HG02588 (cell line): Measurements from ENCODE around the gene TMTC2.

Experiments
- ATAC-seq: cut with Tn5 transposase; IDR thresholded peaks from one replicate; pipeline ENCODE4 v1.9.1; 2021; ENCODE audit warnings: mild to moderate bottlenecking, moderate library complexity; ENCODE audit not compliant: unreplicated experiment

TMTC2 gene

DNA sequence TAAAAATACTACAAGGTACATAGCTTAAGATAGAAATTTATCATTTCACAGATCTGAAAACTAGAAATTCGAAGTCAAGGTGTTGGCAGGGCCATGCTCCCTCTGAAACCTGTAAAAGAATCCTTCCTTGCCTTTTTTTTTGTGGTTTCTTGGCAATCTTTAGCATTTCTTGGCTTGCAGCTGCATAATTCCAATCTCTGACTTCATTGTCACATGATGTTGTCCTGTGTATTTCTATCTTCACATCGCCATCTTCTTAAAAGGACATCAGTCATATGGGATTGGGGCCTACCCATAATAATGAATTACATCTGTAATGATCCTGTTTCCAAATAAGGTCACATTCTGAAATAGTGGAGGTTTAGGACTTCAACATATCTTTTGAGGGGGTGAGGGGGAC, 250.4 kb downstream of the TMTC2 start:
- no peak for ATAC-seq

DNA sequence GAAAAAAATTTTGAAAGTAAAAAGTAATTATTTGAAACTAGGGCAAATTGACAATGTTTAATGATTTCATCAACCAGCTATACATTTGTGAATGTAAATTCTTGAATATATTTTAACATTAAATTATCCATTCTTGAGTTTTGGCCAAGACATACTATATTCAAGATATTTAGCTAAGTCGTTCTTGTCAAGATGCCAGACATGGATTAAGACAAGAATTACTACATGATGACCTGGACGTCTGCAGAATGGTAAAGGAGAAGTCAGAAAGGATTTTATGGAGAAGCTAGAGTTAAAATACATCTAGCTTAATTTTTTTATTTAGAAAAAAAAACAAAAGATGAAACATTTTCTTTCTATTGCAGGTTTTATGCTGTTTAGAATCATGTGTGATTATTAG, 255.8 kb downstream of the TMTC2 start:
- no peak for ATAC-seq

DNA sequence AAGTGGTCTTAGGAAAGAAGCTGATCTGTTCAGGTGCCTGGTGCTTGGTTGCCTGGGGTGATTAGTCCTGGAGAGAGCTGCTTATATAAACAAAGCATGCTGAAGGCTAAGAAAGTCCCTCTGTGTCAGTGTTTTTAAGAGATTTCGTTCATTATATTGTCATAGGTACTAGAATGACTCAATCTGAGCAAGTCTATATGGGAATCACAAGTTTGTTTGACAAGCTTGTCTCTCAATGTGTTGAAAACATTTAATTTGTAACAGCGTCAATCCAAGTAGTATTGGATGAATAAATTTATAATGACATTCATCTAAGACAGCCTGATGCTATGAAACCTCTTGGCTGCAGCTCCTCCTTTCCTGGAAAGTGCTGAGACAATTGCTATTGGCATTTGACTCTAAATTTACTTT, 256.3 kb downstream of the TMTC2 start:
- peak; percentile 60 for ATAC-seq

GRCh38 chr12:82948491-82948890, 261.8 kb downstream of the TMTC2 start:
- no peak for ATAC-seq

DNA sequence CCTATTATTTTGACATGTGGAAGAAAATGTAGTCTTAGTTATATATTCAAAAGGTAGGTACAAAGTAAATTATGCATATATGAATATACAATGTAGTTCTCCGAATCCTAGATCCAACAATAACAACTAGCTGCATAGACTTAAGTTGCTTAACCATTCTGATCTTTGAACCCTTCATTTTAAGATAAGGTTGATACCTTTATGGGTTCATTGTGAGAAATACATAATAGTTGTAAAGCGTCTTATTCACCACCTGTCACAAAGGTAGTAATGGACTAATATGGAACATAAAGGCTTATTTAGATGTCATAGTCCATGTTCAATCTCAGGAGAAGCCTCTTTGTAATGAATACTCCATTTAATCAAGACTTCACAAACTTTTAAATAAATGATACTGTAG, 263.6 kb downstream of the TMTC2 start:
- no peak for ATAC-seq

- peak; percentile 47 for ATAC-seq
Observed at GRCh38 chr12:82952946-82953345, 266.2 kb downstream of the TMTC2 start.

DNA sequence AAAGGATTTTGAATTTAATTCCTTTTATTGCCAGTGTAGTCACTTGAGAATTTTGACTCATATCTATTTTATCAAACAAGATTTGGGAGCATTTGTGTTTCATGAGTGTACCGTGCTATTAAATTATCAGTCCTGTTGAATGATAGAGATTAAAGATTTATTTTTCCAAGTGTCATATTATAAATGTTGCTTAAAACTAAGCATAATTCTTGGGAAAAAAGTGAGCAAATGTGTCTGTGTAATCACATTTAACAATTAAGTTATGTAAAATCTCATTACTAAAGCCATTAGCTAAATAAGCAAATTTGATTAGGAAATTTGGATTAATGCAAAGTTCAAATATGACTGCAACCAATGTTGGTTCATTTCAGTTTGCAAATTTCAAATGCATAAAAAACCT, 266.7 kb downstream of the TMTC2 start:
- ATAC-seq, result no peak

DNA sequence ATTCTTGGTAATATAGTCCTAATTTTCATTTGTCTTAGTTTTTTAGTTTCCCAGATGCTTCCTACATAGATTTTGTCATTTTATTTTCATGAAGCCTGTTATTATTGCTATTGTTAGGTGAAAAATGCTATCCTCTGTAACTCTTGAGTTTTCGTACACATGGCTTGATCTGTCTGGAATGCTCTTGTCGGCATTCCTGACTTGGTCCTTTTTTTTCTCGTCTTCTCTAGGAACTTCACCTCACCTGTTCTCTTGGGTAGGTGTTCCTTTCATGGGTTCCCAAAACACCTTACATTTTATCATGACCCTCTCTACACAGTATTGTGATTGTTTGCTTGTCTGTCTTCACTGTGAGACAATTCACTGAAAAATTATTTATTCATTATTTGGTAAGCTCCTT, 267.4 kb downstream of the TMTC2 start:
- ATAC-seq, result no peak

GRCh38 chr12:82954572-82954971, 267.9 kb downstream of the TMTC2 start:
- ATAC-seq, result no peak

DNA sequence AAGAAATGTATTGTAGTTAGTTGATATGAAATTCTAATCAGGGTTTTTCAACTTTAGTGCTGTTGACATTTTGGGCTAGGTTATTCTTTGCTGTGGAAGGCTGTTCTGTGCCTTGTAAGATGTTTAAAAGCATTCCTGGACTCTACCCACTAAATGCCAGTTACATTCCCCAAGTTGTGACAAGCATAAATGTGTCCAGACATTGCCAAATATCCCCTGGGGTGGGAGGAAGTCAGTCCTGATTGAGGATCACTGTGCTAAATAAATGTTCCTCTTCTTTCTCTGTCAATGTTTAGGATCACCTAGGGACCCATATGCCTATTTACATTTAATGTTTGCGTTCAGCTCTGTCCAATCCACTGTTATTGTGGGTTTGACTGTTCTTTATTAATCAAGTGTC, 268.3 kb downstream of the TMTC2 start:
- no peak for ATAC-seq

GRCh38 chr12:82958966-82959365, 272.3 kb downstream of the TMTC2 start:
- ATAC-seq, result no peak

DNA sequence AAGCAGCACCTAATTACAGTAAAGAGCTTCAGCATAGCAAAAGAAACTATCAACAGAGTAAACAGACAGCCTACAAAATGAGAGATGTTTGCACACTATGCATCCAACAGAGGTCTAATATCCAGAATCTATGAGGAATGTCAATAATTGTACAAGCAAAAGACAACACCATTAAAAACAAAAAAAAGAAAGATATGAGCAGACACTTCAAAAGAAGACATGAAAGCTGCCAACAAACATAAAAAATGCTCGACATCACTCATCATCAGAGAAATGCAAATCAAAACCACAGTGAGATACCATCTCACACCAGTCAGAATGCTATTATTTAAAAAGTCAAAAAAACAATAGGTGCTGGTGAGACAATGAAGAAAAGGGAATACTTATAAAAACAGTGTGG, 273.1 kb downstream of the TMTC2 start:
- ATAC-seq, result no peak

DNA sequence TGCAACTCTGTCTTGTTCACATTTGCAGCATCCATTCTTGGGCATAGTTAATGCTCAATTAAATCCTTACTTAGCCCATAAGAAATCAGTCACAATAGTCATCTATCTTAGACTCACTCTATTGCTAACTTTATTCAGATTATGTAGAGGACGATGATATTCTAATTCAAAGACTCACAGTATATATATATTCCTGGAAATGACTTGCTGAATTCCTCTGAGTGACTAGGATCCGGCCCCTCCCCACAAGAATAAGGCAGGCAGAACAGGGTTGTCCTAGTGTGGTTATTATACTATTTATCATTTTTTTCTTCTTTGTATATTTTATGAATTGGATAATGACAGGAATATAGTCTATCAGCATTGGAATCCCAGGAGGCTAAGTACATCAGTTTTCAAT, 275.1 kb downstream of the TMTC2 start:
- ATAC-seq, result no peak

DNA sequence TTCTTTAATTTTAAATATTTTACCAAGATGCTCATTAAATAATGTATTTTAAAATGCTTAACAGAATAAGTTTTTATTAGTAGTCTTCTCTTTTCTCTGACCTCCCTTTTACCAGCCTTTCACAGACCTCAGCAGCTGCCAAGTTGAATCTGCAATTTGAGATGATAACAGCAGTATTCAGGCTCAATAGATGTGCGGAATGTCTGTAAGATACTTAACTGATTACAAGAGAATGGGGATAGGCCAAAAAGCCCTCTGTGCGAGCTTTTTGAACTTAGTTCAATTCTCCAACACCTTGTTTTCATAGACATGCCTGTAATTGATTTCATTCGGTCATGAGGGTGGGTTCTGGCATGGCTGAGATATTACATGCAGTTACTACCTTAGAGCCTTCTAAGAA, 277.2 kb downstream of the TMTC2 start:
- ATAC-seq, result no peak

DNA sequence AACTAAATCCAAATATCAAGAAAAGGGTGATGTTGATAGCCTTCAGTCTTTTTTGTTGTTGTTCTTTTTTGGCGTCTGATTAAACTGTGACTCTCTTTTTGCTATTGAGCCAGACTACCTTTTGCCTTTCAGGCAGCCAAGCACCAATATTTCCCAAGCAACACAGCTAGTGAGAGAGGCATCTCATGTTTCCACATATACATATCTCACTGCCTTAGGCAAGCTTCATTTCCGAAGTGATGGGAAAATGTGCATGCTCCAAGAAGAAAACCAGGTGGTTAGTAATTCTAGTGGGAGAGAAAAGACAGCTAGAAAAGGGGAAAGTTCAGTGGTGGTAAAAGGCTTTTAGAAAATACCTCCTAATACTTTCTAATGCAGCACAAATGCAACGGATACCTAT, 277.7 kb downstream of the TMTC2 start:
- no peak for ATAC-seq

DNA sequence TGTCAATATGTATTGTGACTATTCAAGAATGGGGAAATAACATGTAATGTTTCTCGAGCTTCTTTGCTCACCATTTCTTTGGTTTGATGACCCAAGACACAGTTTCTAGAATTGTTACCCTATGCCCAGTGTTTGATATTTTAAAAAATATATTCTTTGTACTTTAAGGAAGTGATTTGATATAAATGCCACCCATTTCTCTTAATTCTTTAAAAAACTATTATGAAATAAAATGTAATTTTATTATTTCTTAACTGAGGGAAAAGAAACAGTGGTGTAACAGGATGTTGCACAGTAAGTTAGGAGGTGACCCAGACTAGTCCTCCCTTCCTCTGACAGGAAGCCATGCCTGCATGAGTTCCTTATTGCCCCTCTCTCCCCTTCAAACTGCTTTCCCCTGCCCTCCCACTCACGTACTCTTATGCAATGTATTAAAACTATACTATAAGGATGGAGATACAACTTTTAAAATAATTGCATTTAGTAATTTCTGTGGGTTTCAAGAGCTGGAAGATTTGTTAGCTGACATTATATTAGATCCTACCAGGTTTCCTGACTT, 279.4 kb downstream of the TMTC2 start:
- ATAC-seq, result no peak

GRCh38 chr12:82968631-82969367, 282.1 kb downstream of the TMTC2 start:
- no peak for ATAC-seq

DNA sequence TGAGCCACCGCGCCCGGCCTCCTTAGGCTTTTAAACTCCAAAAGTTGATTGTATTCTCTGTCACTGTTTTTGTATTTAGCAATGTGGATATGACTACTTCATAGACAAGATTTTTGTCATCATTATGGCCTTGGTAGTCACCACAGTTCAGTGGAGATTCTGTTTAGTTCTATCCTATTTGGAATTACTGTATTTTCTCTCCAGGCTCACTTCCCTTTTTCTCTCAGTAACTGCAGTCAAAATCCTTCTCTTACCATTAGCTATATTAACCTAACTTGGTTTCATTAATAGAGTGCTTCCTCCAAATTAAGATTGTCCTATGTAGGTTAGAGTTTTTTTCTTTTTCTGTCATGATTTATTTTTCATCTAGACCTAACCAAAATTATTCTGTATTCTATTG, 283.9 kb downstream of the TMTC2 start:
- ATAC-seq, result no peak

DNA sequence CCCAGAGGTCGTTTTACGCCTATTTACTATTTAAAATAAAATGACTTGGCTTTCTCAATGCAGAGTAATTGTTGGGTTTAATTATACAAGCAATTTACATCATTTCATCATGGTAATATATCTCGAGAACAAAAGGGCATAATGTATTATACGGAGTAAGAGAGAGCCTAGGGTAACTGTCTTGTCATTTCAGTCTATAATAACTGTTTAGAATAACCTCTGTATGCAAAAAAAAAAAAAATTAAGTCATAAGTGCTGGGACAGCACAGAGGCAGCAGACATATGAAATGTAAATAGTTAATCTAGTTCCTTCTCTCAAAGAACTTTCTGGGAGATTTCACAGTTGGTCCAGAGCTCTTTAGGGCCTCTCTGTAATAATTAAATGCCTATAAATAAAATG, 284.9 kb downstream of the TMTC2 start:
- no peak for ATAC-seq

- ATAC-seq, result no peak
Observed at GRCh38 chr12:82972624-82973023, 285.9 kb downstream of the TMTC2 start.

DNA sequence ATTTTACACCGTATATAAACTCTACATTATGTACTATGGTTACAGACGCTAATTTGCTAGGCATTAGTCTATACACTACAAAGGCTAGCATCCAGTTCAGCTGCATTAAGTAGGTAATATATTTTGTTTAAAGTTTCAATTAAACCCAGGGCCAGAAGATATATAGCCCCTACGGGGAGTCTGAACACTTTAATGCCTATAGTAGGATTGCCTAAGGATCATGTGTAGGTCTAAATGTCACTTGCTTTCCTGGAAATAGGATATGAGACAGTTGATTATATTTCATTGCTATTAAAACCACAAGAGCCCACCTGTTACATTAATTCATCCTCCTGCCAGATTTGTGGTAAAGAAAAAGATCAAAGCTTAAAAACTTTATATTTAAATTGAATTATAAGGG, 286.9 kb downstream of the TMTC2 start:
- ATAC-seq, result no peak

DNA sequence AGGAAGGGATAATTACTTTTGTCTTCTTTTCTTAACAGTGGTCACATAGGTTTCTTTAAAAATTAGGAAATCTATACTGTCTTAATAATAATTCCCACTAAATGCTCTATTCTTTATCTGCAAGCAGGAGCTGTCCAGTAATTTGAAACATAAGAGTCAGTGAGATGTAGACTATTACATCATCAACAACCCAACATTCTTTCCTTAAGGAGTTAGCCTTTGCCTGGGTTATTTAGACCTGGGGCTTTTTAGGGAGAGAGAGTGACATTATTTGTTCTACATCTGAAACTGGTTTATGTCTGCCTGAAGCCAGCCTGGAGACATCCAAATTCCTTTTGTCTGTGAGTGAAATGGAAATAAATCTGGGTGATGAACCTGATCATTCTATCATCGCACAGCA, 294.4 kb downstream of the TMTC2 start:
- no peak for ATAC-seq

GRCh38 chr12:82994117-82994516, 307.4 kb downstream of the TMTC2 start:
- ATAC-seq, result no peak
